ENCODE measurements around the gene OPCML.

OPCML gene

GRCh38 chr11:133306019-133306418 is 226.3 kb downstream of the OPCML start:
- Histone ChIP-seq H3K4me3 (ENCODE audit: low read depth, low read length) (no peak overlapping the region), H3K4me1 (ENCODE audit: control insufficient read depth, insufficient read depth, low read length) (no peaks in the 10 kb centered on the region), H3K9me3 (ENCODE audit: control insufficient read depth, insufficient read depth, low read length) (no peaks in the 10 kb centered on the region), H3K27me3 (ENCODE audit: control insufficient read depth, insufficient read depth, low read length) (no peaks in the 10 kb centered on the region), H3K9ac (ENCODE audit: low read depth, low read length) (no peak overlapping the region), H3K36me3 (ENCODE audit: control insufficient read depth, insufficient read depth, low read length) (no peaks in the 10 kb centered on the region)

GRCh38 chr11:133305208-133305956 is 226.9 kb downstream of the OPCML start:
- no peaks in the 10 kb centered on the region for H3K36me3 ChIP-seq (ENCODE audit: control insufficient read depth, insufficient read depth, low read length)
- no peak overlapping the region for H3K9ac ChIP-seq (ENCODE audit: low read depth, low read length)
- no peaks in the 10 kb centered on the region for H3K27me3 ChIP-seq (ENCODE audit: control insufficient read depth, insufficient read depth, low read length)
- no peaks in the 10 kb centered on the region for H3K9me3 ChIP-seq (ENCODE audit: control insufficient read depth, insufficient read depth, low read length)
- no peaks in the 10 kb centered on the region for H3K4me1 ChIP-seq (ENCODE audit: control insufficient read depth, insufficient read depth, low read length)
- no peak overlapping the region for H3K4me3 ChIP-seq (ENCODE audit: low read depth, low read length)

- Histone ChIP-seq H3K9ac (ENCODE audit: low read depth, low read length) (no peak overlapping the region), H3K27me3 (ENCODE audit: control insufficient read depth, insufficient read depth, low read length) (no peaks in the 10 kb centered on the region), H3K4me1 (ENCODE audit: control insufficient read depth, insufficient read depth, low read length) (no peaks in the 10 kb centered on the region), H3K4me3 (ENCODE audit: low read depth, low read length) (no peak overlapping the region), H3K9me3 (ENCODE audit: control insufficient read depth, insufficient read depth, low read length) (no peaks in the 10 kb centered on the region), H3K36me3 (ENCODE audit: control insufficient read depth, insufficient read depth, low read length) (no peaks in the 10 kb centered on the region)
Observed at GRCh38 chr11:133303262-133303661, 229.0 kb downstream of the OPCML start.

- no peak overlapping the region for H3K4me3 ChIP-seq (ENCODE audit: low read depth, low read length)
- H3K36me3 ChIP-seq (ENCODE audit: control insufficient read depth, insufficient read depth, low read length), result no peaks in the 10 kb centered on the region
- no peaks in the 10 kb centered on the region for H3K4me1 ChIP-seq (ENCODE audit: control insufficient read depth, insufficient read depth, low read length)
- H3K27me3 ChIP-seq (ENCODE audit: control insufficient read depth, insufficient read depth, low read length), result no peaks in the 10 kb centered on the region
- H3K9me3 ChIP-seq (ENCODE audit: control insufficient read depth, insufficient read depth, low read length), result no peaks in the 10 kb centered on the region
- H3K9ac ChIP-seq (ENCODE audit: low read depth, low read length), result no peak overlapping the region
Observed at GRCh38 chr11:133302056-133302455, 230.2 kb downstream of the OPCML start.

- Histone ChIP-seq H3K9ac (ENCODE audit: low read depth, low read length) (no peak overlapping the region), H3K27me3 (ENCODE audit: control insufficient read depth, insufficient read depth, low read length) (no peaks in the 10 kb centered on the region), H3K36me3 (ENCODE audit: control insufficient read depth, insufficient read depth, low read length) (no peaks in the 10 kb centered on the region), H3K4me1 (ENCODE audit: control insufficient read depth, insufficient read depth, low read length) (no peaks in the 10 kb centered on the region), H3K9me3 (ENCODE audit: control insufficient read depth, insufficient read depth, low read length) (no peaks in the 10 kb centered on the region), H3K4me3 (ENCODE audit: low read depth, low read length) (no peak overlapping the region)
Observed at GRCh38 chr11:133300666-133301065, 231.6 kb downstream of the OPCML start.

- Histone ChIP-seq H3K9ac (ENCODE audit: low read depth, low read length) (no peak overlapping the region), H3K4me1 (ENCODE audit: control insufficient read depth, insufficient read depth, low read length) (no peaks in the 10 kb centered on the region), H3K4me3 (ENCODE audit: low read depth, low read length) (no peak overlapping the region), H3K36me3 (ENCODE audit: control insufficient read depth, insufficient read depth, low read length) (no peaks in the 10 kb centered on the region), H3K27me3 (ENCODE audit: control insufficient read depth, insufficient read depth, low read length) (no peaks in the 10 kb centered on the region), H3K9me3 (ENCODE audit: control insufficient read depth, insufficient read depth, low read length) (no peaks in the 10 kb centered on the region)
Observed at GRCh38 chr11:133291780-133292179, 240.5 kb downstream of the OPCML start.

GRCh38 chr11:133285359-133285758 is 246.9 kb downstream of the OPCML start:
- Histone ChIP-seq H3K4me1 (ENCODE audit: control insufficient read depth, insufficient read depth, low read length) (peaks cover 12% of the 10 kb centered on the region), H3K4me3 (ENCODE audit: low read depth, low read length) (no peak overlapping the region), H3K9ac (ENCODE audit: low read depth, low read length) (no peak overlapping the region), H3K36me3 (ENCODE audit: control insufficient read depth, insufficient read depth, low read length) (no peaks in the 10 kb centered on the region), H3K9me3 (ENCODE audit: control insufficient read depth, insufficient read depth, low read length) (no peaks in the 10 kb centered on the region), H3K27me3 (ENCODE audit: control insufficient read depth, insufficient read depth, low read length) (no peaks in the 10 kb centered on the region)

- H3K4me1 ChIP-seq (ENCODE audit: control insufficient read depth, insufficient read depth, low read length), result peaks cover 17% of the 10 kb centered on the region
- no peaks in the 10 kb centered on the region for H3K9me3 ChIP-seq (ENCODE audit: control insufficient read depth, insufficient read depth, low read length)
- no peak overlapping the region for H3K9ac ChIP-seq (ENCODE audit: low read depth, low read length)
- no peak overlapping the region for H3K4me3 ChIP-seq (ENCODE audit: low read depth, low read length)
- no peaks in the 10 kb centered on the region for H3K27me3 ChIP-seq (ENCODE audit: control insufficient read depth, insufficient read depth, low read length)
- H3K36me3 ChIP-seq (ENCODE audit: control insufficient read depth, insufficient read depth, low read length), result no peaks in the 10 kb centered on the region
Observed at GRCh38 chr11:133284156-133284555, 248.1 kb downstream of the OPCML start.

- no peaks in the 10 kb centered on the region for H3K9me3 ChIP-seq (ENCODE audit: control insufficient read depth, insufficient read depth, low read length)
- H3K4me3 ChIP-seq (ENCODE audit: low read depth, low read length), result no peak overlapping the region
- no peaks in the 10 kb centered on the region for H3K36me3 ChIP-seq (ENCODE audit: control insufficient read depth, insufficient read depth, low read length)
- no peak overlapping the region for H3K9ac ChIP-seq (ENCODE audit: low read depth, low read length)
- H3K27me3 ChIP-seq (ENCODE audit: control insufficient read depth, insufficient read depth, low read length), result no peaks in the 10 kb centered on the region
- peaks cover 8% of the 10 kb centered on the region for H3K4me1 ChIP-seq (ENCODE audit: control insufficient read depth, insufficient read depth, low read length)
Observed at GRCh38 chr11:133277886-133278285, 254.4 kb downstream of the OPCML start.

- no peaks in the 10 kb centered on the region for H3K36me3 ChIP-seq (ENCODE audit: control insufficient read depth, insufficient read depth, low read length)
- no peak overlapping the region for H3K4me3 ChIP-seq (ENCODE audit: low read depth, low read length)
- no peaks in the 10 kb centered on the region for H3K27me3 ChIP-seq (ENCODE audit: control insufficient read depth, insufficient read depth, low read length)
- H3K9ac ChIP-seq (ENCODE audit: low read depth, low read length), result no peak overlapping the region
- H3K4me1 ChIP-seq (ENCODE audit: control insufficient read depth, insufficient read depth, low read length), result no peaks in the 10 kb centered on the region
- H3K9me3 ChIP-seq (ENCODE audit: control insufficient read depth, insufficient read depth, low read length), result no peaks in the 10 kb centered on the region
Observed at GRCh38 chr11:133271871-133272776, 260.2 kb downstream of the OPCML start.

GRCh38 chr11:133271206-133271605 is 261.1 kb downstream of the OPCML start:
- H3K4me1 ChIP-seq (ENCODE audit: control insufficient read depth, insufficient read depth, low read length), result no peaks in the 10 kb centered on the region
- no peak overlapping the region for H3K4me3 ChIP-seq (ENCODE audit: low read depth, low read length)
- no peaks in the 10 kb centered on the region for H3K9me3 ChIP-seq (ENCODE audit: control insufficient read depth, insufficient read depth, low read length)
- no peaks in the 10 kb centered on the region for H3K36me3 ChIP-seq (ENCODE audit: control insufficient read depth, insufficient read depth, low read length)
- no peaks in the 10 kb centered on the region for H3K27me3 ChIP-seq (ENCODE audit: control insufficient read depth, insufficient read depth, low read length)
- H3K9ac ChIP-seq (ENCODE audit: low read depth, low read length), result no peak overlapping the region

- H3K9ac ChIP-seq (ENCODE audit: low read depth, low read length), result no peak overlapping the region
- no peaks in the 10 kb centered on the region for H3K9me3 ChIP-seq (ENCODE audit: control insufficient read depth, insufficient read depth, low read length)
- H3K36me3 ChIP-seq (ENCODE audit: control insufficient read depth, insufficient read depth, low read length), result no peaks in the 10 kb centered on the region
Observed at GRCh38 chr11:133269267-133269666, 263.0 kb downstream of the OPCML start.

More at GRCh38 chr11:133269267-133269666, 263.0 kb downstream of the OPCML start:
- Histone ChIP-seq H3K27me3 (ENCODE audit: control insufficient read depth, insufficient read depth, low read length) (no peaks in the 10 kb centered on the region), H3K4me1 (ENCODE audit: control insufficient read depth, insufficient read depth, low read length) (no peaks in the 10 kb centered on the region), H3K4me3 (ENCODE audit: low read depth, low read length) (no peak overlapping the region)
